Articular chondrocyte of knee joint (primary cell): ENCODE measurements around the gene GAB2. TPM values are rescaled to one million over a fixed set of nuclear protein-coding genes. Genes with fewer than 3 reads are reported as not detected.

ENCODE experiments used
- total RNA-seq: library from RNA; depleted of rRNA; stranded (reverse); fragments of >200 nt; gene quantifications from 2 replicates; pipeline ENCODE4 v1.2.3, GENCODE V29; 2012

The GAB2 gene, protein sequence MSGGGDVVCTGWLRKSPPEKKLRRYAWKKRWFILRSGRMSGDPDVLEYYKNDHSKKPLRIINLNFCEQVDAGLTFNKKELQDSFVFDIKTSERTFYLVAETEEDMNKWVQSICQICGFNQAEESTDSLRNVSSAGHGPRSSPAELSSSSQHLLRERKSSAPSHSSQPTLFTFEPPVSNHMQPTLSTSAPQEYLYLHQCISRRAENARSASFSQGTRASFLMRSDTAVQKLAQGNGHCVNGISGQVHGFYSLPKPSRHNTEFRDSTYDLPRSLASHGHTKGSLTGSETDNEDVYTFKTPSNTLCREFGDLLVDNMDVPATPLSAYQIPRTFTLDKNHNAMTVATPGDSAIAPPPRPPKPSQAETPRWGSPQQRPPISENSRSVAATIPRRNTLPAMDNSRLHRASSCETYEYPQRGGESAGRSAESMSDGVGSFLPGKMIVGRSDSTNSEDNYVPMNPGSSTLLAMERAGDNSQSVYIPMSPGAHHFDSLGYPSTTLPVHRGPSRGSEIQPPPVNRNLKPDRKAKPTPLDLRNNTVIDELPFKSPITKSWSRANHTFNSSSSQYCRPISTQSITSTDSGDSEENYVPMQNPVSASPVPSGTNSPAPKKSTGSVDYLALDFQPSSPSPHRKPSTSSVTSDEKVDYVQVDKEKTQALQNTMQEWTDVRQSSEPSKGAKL
- 19.9 TPM in 2 replicates for total RNA-seq

GRCh38 chr11:78417175-78417887, at the start of gene GAB2:
Gene GAB2, minus strand, starts transcription at chr11:78417820. Its CDS starts 100 bp downstream, at chr11:78417720.

GRCh38 chr11:78188286-78189173, 229.1 kb downstream of the GAB2 start, which contains the start of the genes KCTD21 and USP35:
Gene KCTD21, minus strand, starts transcription at chr11:78188626. Its CDS starts 14,072 bp downstream, at chr11:78174554.
Gene USP35, plus strand, starts transcription at chr11:78188919. Its CDS starts 7,327 bp downstream, at chr11:78196246.

Other genes starting within 250 kb of the GAB2 start
- gene KCTD21, start 229.2 kb downstream of the GAB2 start, total RNA-seq: 10.6 and 13.8 TPM in 2 replicates
- 11.6 and 13.5 TPM in 2 replicates for gene USP35, start 228.9 kb downstream of the GAB2 start, total RNA-seq
- gene NARS2, start 157.0 kb upstream of the GAB2 start, total RNA-seq: 13.3 and 14.8 TPM in 2 replicates